PFSK-1 (cell line): ENCODE data around the gene FXYD1.

Source experiments
- REST ChIP-seq, 2 experiments: IDR thresholded peaks; 2 replicates each; pipeline versions ENCODE4 v1.6.1 to v1.8.0; 2011 to 2012; ENCODE audit warnings: low read depth in 2 of 2, low read length in 2 of 2, control low read depth in 1 of 2, inconsistent platforms in 1 of 2, mild to moderate bottlenecking in 1 of 2, moderate library complexity in 1 of 2; ENCODE audit not compliant: insufficient read depth in 1 of 2
- SIN3A ChIP-seq: IDR thresholded peaks from 2 replicates; pipeline ENCODE4 v1.6.1; 2012; ENCODE audit warnings: mild to moderate bottlenecking, low read length, moderate library complexity, borderline replicate concordance; ENCODE audit not compliant: insufficient read depth

GRCh38 chr19:35135389-35135909 lies 3.2 kb upstream of the FXYD1 start:
- TF ChIP-seq SIN3A (no peak), REST (IDR thresholded peaks at IDR 0.05; ENCODE audit: insufficient read depth in 1 of 2, low read depth in 2 of 2, low read length in 2 of 2) (0 out of 4 replicates have a peak, but pooled peaks of 1 of the 2 experiments have one; percentile 51)
